ENCODE measurements around the gene RSPH3.
"Not testable (repeated sequence)": the region's sequence is repeated elsewhere in the genome, so short reads cannot be mapped to it uniquely, and the experiment has no call there.

Gene RSPH3, protein sequence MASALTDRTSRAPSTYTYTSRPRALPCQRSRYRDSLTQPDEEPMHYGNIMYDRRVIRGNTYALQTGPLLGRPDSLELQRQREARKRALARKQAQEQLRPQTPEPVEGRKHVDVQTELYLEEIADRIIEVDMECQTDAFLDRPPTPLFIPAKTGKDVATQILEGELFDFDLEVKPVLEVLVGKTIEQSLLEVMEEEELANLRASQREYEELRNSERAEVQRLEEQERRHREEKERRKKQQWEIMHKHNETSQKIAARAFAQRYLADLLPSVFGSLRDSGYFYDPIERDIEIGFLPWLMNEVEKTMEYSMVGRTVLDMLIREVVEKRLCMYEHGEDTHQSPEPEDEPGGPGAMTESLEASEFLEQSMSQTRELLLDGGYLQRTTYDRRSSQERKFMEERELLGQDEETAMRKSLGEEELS

GRCh38 chr6:158999666-159000403 is at the start of gene RSPH3:
Gene RSPH3, minus strand, starts transcription at chr6:159000202. Its CDS starts 652 bp downstream, at chr6:158999550.
- peak; percentile 81 for DNase-seq (ENCODE audit: low spot score)

GRCh38 chr6:159047891-159048685 is 48.1 kb upstream of the RSPH3 start:
- no peak for DNase-seq (ENCODE audit: low spot score)

GRCh38 chr6:159045801-159046200 is 45.8 kb upstream of the RSPH3 start:
- DNase-seq (ENCODE audit: low spot score), result no peak

- peak; percentile 75 for DNase-seq (ENCODE audit: low spot score)
Observed at GRCh38 chr6:159044899-159045727, 45.1 kb upstream of the RSPH3 start, which contains the start of gene TAGAP. Gene TAGAP, minus strand, starts transcription at chr6:159044991. Its CDS starts 845 bp downstream, at chr6:159044146.

- DNase-seq (ENCODE audit: low spot score), result no peak
Observed at GRCh38 chr6:159043947-159044346, 43.9 kb upstream of the RSPH3 start.

GRCh38 chr6:159043251-159043650 is 43.2 kb upstream of the RSPH3 start:
- no peak for DNase-seq (ENCODE audit: low spot score)

GRCh38 chr6:159042826-159043181 is 42.8 kb upstream of the RSPH3 start:
- no peak for DNase-seq (ENCODE audit: low spot score)

DNA sequence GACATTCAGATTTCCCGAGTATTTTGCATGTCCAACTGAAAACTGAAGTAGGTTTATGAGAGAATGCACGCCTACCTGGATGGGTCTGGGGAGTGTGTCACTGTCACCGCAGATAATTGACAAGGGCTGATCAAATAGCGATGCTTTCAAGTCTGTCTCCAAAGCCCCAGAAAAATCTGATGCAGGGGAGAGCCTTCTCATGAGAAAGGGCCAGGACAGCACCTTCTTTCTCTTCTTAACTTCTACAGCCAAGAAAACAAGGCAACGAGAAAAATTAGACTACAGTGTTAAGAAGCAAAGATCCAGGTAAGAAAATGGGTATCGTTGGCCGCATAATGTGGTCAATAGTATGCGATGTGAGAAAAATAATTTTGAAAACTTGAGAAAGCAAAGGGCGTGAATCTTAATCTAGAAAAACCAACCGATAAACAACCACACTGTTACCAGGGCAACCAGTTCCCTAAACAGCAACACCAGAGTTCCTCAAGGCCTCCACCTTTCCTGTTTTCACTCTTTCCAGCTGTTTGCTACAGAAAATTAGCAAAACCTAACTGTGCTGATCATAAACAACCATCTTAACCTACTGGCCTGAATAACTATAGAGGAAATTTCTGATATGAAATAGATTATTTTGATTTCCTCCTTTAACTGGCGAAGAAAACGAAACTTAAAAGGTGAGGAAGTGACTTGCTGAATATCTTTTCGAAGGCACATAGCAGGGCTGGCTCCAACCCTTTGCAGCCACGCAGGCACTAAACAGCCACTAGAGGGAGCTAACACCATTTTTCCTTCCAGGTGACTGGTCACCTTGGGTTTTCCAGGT is 42.2 kb upstream of the RSPH3 start:
- DNase-seq (ENCODE audit: low spot score), result peak; percentile 87

GRCh38 chr6:159041181-159041580 is 41.2 kb upstream of the RSPH3 start:
- DNase-seq (ENCODE audit: low spot score), result no peak

DNA sequence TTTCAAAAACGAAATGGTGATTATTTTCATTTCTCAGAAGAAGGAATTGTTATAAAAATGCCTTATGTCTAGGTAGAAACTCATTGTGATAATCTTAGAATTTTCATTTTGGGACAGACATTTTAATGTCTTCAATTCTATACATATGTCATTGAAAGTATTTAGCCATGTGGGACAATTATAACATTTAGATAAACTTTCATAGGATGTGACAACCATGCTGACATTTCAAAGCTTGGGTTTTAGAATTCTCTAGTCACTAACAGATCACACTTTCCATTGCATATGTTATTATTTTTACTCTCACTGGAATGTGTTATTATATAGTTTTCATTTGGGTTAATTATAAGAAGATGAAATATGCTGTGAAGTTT is 39.9 kb upstream of the RSPH3 start:
- DNase-seq (ENCODE audit: low spot score), result no peak

DNA sequence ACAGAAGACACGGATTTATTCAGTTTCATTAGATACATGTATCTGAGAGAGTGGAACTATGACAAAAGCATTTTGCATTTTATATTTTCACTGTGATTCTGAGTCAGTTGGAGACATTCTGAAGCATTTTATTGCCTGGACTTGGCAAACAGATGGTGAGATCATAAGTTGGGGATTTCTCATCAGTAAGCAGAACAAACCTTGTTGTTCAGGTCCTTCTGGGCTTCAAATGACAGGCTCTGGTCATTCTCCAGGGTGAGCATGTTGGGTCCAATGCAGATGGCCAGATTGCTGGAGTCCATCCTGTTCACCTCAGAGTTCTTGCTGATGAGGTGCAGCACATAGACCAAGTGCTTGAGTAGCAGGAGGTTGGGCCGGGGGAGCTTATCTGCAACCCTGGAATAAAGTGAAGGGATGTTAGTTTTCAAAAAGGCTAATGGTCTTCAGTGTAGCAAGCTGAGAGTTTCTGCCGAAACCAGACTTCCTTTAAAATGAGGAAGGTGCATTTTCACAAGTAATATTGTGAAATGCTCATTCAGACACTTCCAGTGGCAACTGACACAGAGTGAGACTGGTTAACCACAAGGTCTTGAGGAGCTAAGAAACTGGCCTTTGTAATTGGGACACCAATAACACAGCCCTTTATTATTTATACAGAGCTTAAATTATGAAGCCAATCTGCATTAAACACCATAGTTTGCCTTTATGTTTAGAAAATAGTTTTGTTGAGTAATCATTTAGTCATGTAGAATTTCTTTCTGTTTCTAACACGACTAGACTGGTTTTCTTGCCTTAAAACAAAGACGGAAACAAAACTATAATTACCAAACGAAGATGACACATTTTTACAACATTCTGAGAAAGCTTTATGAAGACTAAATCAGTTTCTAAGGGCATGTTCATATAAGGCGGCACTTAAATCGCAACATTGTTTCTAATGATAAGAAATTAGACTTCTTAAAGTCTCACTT is 39.2 kb upstream of the RSPH3 start:
- peak; percentile 86 for DNase-seq (ENCODE audit: low spot score)

GRCh38 chr6:159038318-159038717 is 38.3 kb upstream of the RSPH3 start:
- not testable (repeated sequence) for DNase-seq (ENCODE audit: low spot score)

DNA sequence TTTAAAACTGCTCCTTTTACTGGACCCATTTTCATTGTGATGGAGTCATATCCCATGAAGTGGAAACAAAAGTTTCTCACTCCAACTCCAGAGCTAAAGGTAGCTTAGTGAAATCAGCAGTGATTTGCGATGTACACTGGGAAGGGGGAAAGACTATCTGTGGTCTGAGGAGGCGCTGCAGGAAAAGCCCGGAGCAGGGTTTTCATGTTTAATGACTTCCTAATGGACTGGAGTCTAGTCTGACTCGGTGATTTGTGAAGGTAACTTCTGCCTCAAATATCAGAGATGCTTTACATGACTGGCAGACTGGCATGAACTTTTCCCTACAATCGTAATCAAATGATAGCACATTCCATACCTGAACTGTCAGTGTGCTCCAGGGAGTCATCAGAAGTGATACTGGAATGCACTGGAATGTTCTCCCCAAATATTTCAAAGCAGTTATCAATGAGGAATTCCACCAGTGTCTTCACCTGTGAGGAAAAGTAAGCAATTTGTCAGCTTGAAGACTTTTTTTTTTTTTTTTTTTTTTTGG is 37.8 kb upstream of the RSPH3 start:
- DNase-seq (ENCODE audit: low spot score), result no peak

DNA sequence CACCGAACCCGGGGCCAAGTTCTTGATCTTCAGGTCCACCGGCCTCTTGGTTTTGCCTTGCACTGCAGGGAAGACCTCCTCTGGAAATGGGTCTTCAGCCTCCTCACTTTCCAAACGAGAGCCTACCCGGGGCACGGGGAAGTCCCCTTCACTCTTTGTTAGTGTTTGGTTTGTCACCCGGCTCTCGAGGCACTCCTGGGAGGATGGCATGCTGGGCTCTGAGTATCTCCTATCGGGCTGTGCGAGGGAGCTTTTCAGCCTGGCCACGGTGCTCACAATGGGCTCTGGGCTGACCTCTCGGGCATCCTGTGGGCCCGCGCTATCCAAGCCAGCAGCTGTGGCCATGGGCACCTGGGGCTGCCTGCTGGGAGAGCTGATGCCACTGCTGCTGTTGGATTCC is 36.7 kb upstream of the RSPH3 start:
- no peak for DNase-seq (ENCODE audit: low spot score)

DNA sequence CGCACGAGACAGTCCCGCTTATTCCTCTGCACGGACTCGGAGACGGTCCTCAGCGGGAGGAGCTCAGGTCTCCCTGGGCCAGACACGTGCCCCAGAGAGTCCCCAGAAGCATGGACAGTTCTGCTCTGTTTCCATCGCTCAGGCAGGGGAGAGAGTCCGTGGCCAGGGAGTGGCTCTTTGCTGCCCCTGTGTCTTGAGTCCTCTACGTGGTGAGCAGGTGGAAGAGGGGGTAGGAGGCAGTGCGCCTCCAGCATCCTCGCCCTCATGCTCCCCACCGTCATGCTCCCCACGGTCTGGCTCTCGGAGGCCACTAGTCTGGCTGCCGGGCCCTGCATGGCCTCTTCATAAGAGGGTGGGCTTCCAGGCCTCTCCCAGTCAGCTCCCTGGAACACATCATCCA is 35.9 kb upstream of the RSPH3 start:
- DNase-seq (ENCODE audit: low spot score), result no peak

DNA sequence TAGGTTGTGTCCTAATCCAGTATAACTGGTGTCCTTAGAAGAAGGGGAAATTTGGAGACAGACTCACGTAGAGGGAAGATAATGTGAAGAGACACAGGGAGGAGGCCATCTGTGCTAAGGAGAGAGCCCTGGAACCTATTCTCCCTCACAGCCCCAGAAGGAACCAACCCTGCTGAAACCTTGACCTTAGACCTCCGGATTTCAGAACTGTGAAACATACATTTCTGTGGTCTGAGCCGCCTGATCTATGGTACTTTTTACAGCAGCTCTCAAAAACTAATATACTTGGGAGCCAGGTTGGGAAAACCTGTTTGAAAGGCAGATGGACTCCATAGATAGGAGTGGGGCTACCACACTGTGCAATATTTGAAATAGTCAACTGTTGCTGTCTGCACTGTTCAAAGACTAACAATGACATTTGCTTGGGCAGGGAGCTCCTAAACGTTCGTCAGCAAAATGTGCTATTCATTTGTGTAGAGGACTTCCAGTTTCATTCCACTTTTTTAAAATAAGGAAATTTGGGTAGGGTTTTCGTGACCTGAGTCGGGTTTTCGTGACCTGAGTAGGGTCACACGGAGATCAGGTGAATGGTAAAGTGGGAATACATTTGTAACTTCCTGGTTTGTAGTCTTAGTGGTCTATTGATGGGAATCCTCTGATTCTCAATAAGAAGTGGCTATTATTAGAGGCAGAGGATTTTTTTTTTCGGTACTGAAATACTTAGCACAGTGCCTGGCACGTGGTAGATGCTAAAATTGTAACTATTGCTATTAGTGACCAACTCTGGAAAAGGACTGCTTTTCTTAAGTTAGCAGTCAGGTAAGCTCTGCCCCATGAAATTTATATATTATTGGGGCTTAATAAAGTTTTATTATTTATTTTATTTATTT is 33.4 kb upstream of the RSPH3 start:
- no peak for DNase-seq (ENCODE audit: low spot score)

GRCh38 chr6:159031846-159032245 is 31.8 kb upstream of the RSPH3 start:
- no peak for DNase-seq (ENCODE audit: low spot score)

DNA sequence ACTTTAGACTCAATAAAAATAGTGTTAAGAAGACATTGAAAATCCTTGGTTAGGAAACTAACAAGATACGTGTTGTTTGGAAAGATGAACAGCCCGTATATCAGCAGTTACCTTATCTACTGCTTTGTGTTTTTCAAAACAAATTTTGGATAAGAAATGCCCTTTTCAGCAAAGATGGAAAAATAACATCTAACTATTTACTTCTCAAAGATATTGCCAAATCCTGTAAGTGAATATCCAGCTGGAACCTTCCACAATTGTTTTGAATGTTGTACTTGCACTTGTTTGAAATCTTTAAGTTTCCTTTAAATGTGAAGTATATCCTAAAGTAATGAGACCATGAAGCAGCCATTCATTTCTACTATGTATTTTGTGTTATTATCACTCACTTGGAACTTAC is 30.2 kb upstream of the RSPH3 start:
- DNase-seq (ENCODE audit: low spot score), result no peak
